ENCODE measurements around the gene TRDN.

DNA sequence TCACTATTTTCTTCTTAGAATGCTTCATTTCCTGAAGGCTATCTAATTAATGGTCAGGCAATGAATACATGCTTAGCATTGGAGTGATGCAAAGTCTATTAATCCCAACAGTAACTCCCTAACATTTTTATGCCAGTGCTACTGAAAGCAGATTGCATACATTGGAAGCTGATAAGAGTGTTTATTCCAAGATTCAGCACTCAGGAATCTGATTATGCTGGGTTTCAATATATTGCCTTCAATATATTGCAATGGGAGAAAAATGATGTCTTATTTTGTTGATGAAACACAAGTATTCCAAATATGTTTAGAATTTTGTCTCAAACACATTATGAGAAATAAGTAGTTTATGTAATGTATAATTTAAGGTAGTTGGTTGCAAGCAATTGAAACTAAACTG, 26.7 kb upstream of the TRDN start:
- no peak for TF ChIP-seq EP300 (IDR thresholded peaks at IDR 0.05)
- TF ChIP-seq, protein P1, sequence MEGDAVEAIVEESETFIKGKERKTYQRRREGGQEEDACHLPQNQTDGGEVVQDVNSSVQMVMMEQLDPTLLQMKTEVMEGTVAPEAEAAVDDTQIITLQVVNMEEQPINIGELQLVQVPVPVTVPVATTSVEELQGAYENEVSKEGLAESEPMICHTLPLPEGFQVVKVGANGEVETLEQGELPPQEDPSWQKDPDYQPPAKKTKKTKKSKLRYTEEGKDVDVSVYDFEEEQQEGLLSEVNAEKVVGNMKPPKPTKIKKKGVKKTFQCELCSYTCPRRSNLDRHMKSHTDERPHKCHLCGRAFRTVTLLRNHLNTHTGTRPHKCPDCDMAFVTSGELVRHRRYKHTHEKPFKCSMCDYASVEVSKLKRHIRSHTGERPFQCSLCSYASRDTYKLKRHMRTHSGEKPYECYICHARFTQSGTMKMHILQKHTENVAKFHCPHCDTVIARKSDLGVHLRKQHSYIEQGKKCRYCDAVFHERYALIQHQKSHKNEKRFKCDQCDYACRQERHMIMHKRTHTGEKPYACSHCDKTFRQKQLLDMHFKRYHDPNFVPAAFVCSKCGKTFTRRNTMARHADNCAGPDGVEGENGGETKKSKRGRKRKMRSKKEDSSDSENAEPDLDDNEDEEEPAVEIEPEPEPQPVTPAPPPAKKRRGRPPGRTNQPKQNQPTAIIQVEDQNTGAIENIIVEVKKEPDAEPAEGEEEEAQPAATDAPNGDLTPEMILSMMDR (IDR thresholded peaks at IDR 0.05): no peak

Data from sigmoid colon (tissue), 4 donors.